Psoas muscle (tissue), 8 donors: Measurements from ENCODE around the gene SCUBE1. TPM values are rescaled to one million over a fixed set of nuclear protein-coding genes. Genes with fewer than 3 reads are reported as not detected.

ENCODE experiments used
- ATAC-seq, 4 donors: fragments of 200-7000 bp; cut with Tn5 transposase; one replicate each; pipeline ENCODE4 v1.9.1; 2020; ENCODE audit warnings: moderate library complexity in 3 of 4, mild to moderate bottlenecking in 2 of 4
- DNase-seq, 2 donors: peaks; one replicate each; pipeline ENCODE4 v3.0.0-alpha.2; 2020
- H3K27ac ChIP-seq: fragments of 200-600 bp; one replicate; pipeline ENCODE4 v1.8.0; 2022
- H3K27me3 ChIP-seq, 3 donors: fragments of 200-600 bp in 1 of 3; one replicate each; pipeline versions ENCODE4 v1.6.1 to v1.8.0; 2013 to 2022; ENCODE audit warnings: low read length in 2 of 3, mild to moderate bottlenecking in 2 of 3, moderate library complexity in 1 of 3; ENCODE audit not compliant: insufficient read depth in 3 of 3
- H3K36me3 ChIP-seq, 2 donors: fragments of 200-600 bp in 1 of 2; one replicate each; pipeline versions ENCODE4 v1.6.1 to v1.8.0; 2013 to 2022; ENCODE audit warnings: low read depth in 1 of 2, mild to moderate bottlenecking in 1 of 2, moderate library complexity in 1 of 2; ENCODE audit not compliant: insufficient read depth in 1 of 2
- H3K4me1 ChIP-seq: fragments of 200-600 bp; one replicate; pipeline ENCODE4 v1.8.0; 2022
- H3K4me3 ChIP-seq: fragments of 200-600 bp; one replicate; pipeline ENCODE4 v1.8.0; 2022; ENCODE audit warnings: mild to moderate bottlenecking
- H3K9me3 ChIP-seq: fragments of 200-600 bp; one replicate; pipeline ENCODE4 v1.8.0; 2022
- CTCF ChIP-seq: fragments of 200-600 bp; IDR thresholded peaks from one replicate; pipeline ENCODE4 v1.8.0; 2022; ENCODE audit warnings: antibody characterized with exemption
- WGBS, 3 donors: extraction: QIAGEN DNeasy Blood & Tissue Kit; methylation state at CpG; one replicate each; pipeline versions ENCODE4 v1.1.6 to v1.1.7; 2013; 5-methylcytosine and 5-hydroxymethylcytosine counted together
- intact Hi-C, 2 donors: fragments of 100-400 bp; cut with DNase I; formaldehyde crosslinking; loops; one replicate each; pipeline versions ENCODE4 v1.11.0 to v1.14.2; 2022
- polyA plus RNA-seq, 3 donors: library from polyadenylated mRNA; stranded (reverse); fragments of 200-250 nt; gene quantifications; one replicate each; pipeline ENCODE4 v1.2.3, GENCODE V29; 2013
- total RNA-seq, 4 donors: library from RNA; stranded (reverse); fragmentation: NEBNext Ultra II Directional in 2 of 4; extraction: Animal tissue kit (Norgen Biotek cat#: 25700) in 2 of 4; gene quantifications; one replicate each; pipeline versions ENCODE4 v1.2.1 to v1.2.4, GENCODE V29; 2021 to 2023
- donor health status: healthy with polysubstance abuse.
- donor health status: DM: no; HTN: no; CAD: no; lungs with moderate emphysema.
- donor health status: Bipolar disorder and iron deficiency.
- donor health status: healthy.
- donor health status: DM: yes; HTN: yes; CAD: no.
- donor health status: DM: no; HTN: no; CAD: no.
- donor health status: DM: no; HTN: no; CAD: no.
- donor health status: DM: yes; HTN: yes; CAD: no.

Gene SCUBE1
- total and polyA plus RNA-seq, 7 donors = 0.04 to 0.19 (median 0.08) TPM

GRCh38 chr22:43153899-43154298, 189.3 kb downstream of the SCUBE1 start:
- H3K4me1 ChIP-seq = peaks cover 9% of the 10 kb centered on the region

GRCh38 chr22:43152357-43153071, 190.7 kb downstream of the SCUBE1 start:
- H3K36me3 ChIP-seq = no peaks in the 10 kb centered on the region
- no peak for TF ChIP-seq CTCF
- peak overlapping the region; percentile 81 for H3K27ac ChIP-seq
- DNase-seq = peak; percentile 75 to 85
- H3K4me3 ChIP-seq = peak overlapping the region; percentile 82
- ATAC-seq = peak; percentile 56 to 75 (median 72)
- H3K9me3 ChIP-seq = no peaks in the 10 kb centered on the region
- intact Hi-C loops = no loop called here
- peaks cover 9% of the 10 kb centered on the region for H3K4me1 ChIP-seq
- 7 to 21% (median 8%) methylated on average over 21 to 22 of the region's 22 CpGs for WGBS, 3 donors
- H3K27me3 ChIP-seq = no peaks in the 10 kb centered on the region

More at GRCh38 chr22:43153899-43154298, 189.3 kb downstream of the SCUBE1 start:
- Histone ChIP-seq H3K27me3 (no peaks in the 10 kb centered on the region), H3K27ac (no peak overlapping the region), H3K4me3 (no peak overlapping the region), H3K36me3 (no peaks in the 10 kb centered on the region), H3K9me3 (no peaks in the 10 kb centered on the region)
- ATAC-seq = no peak
- DNase-seq = no peak
- TF ChIP-seq CTCF = no peak
- intact Hi-C loops = no loop called here
- 71 to 73% (median 72%) methylated on average over 9 of the region's 9 CpGs for WGBS, 3 donors

- Histone ChIP-seq H3K27ac (peak overlapping the region; percentile 81), H3K36me3 (no peaks in the 10 kb centered on the region), H3K27me3 (no peaks in the 10 kb centered on the region), H3K9me3 (no peaks in the 10 kb centered on the region), H3K4me3 (peak overlapping the region; percentile 82), H3K4me1 (peaks cover 9% of the 10 kb centered on the region)
- ATAC-seq (peak in 1 of 4 donors; percentile 9), DNase-seq (no peak)
- intact Hi-C loops = no loop called here
- 3 to 13% (median 5%) methylated on average over 16 to 18 of the region's 18 CpGs for WGBS, 3 donors
- no peak for TF ChIP-seq CTCF
Measured at GRCh38 chr22:43152003-43152356, 191.2 kb downstream of the SCUBE1 start.

DNA sequence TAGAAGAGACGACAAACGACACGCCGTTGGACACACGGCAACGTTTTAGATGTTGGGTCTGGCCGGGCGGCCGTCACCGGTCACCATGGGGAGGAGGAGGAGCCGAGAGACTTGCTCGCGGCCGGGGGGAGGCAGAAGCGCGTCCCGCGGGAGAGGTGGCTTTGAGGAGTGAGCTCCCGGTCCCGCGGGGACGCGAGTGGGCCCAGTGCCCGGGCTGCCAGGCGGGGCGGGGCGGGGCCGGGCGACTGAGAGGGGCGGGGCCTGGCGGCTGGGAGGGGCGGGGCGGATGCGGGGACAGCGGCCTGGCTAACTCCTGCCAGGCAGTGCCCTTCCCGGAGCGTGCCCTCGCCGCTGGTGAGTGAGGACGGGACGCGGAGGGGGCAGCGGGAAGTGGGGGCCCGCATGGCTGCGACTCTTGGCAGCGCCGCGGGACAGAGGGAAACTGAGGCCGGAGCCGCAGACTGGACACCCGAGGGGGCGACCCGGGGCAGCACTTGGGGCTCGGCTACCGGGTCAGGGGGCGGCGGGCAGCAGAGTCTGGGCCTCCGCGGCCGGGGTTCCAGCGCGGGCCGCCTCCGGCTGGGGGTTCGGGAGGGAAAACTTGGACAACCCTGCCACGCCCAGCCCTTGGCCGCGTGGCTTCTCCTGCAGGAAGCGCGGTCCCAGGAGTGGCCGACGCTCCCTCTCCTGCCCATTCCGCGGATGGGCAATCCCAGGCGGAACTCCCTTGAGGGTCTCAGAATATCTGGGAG, 191.7 kb downstream of the SCUBE1 start, which contains the start of gene TSPO:
TSPO (plus strand) TSS at position 309 of the 752 bp plus-strand sequence. CDS start 7,680 bp downstream, outside the sequence.
- ATAC-seq = peak; percentile 87 to 92 (median 89)
- peaks cover 9% of the 10 kb centered on the region for H3K4me1 ChIP-seq
- no peaks in the 10 kb centered on the region for H3K36me3 ChIP-seq
- intact Hi-C loops = no loop called here
- H3K27me3 ChIP-seq = no peaks in the 10 kb centered on the region
- 0 to 1% (median 0%) methylated on average over 57 to 75 of the region's 75 CpGs for WGBS, 3 donors
- peak within 1 kb of the TSS; percentile 81 for H3K27ac ChIP-seq
- H3K4me3 ChIP-seq = peak within 1 kb of the TSS; percentile 82
- TF ChIP-seq CTCF = no peak
- H3K9me3 ChIP-seq = no peaks in the 10 kb centered on the region
- peak; percentile 85 to 91 for DNase-seq
